GM23338 (cell line): ENCODE data around the gene CD8A. TPM values are rescaled to one million over a fixed set of nuclear protein-coding genes. Genes with fewer than 3 reads are reported as not detected.

Experiments used
- ATAC-seq: fragments of 200-7000 bp; cut with Tn5 transposase; 3 replicates; pipeline ENCODE4 v1.9.1; 2020
- DNase-seq: peaks from one replicate; pipeline ENCODE4 v3.0.0-alpha.2; 2015; ENCODE audit warnings: low spot score
- H2AFZ ChIP-seq: fragments of 200-600 bp; sonication (generic); 2 replicates; pipeline ENCODE4 v1.8.0; 2016; ENCODE audit warnings: antibody characterized with exemption, mild to moderate bottlenecking, moderate library complexity
- H3F3A ChIP-seq: fragments of 200-600 bp; sonication (generic); replicated peaks from 2 replicates; pipeline ENCODE4 v1.8.0; 2017; ENCODE audit warnings: antibody characterized with exemption, mixed run types, low read depth
- H3K27ac ChIP-seq: fragments of 200-600 bp; sonication (generic); 2 replicates; pipeline ENCODE4 v1.6.1; 2016; ENCODE audit warnings: low read depth
- H3K27me3 ChIP-seq: fragments of 200-600 bp; sonication (generic); 2 replicates; pipeline ENCODE4 v1.8.0; 2016; ENCODE audit warnings: mild to moderate bottlenecking, mixed run types, moderate library complexity; ENCODE audit not compliant: insufficient read depth
- H3K36me3 ChIP-seq: fragments of 200-600 bp; sonication (generic); 2 replicates; pipeline ENCODE4 v1.8.0; 2016; ENCODE audit warnings: mild to moderate bottlenecking; ENCODE audit not compliant: insufficient read depth
- H3K4me1 ChIP-seq: fragments of 200-600 bp; sonication (generic); 2 replicates; pipeline ENCODE4 v1.8.0; 2016; ENCODE audit warnings: mild to moderate bottlenecking, moderate library complexity; ENCODE audit not compliant: insufficient read depth
- H3K4me2 ChIP-seq: fragments of 200-600 bp; sonication (generic); 2 replicates; pipeline ENCODE4 v1.7.1; 2017; ENCODE audit warnings: mixed run types
- H3K4me3 ChIP-seq: fragments of 200-600 bp; sonication (generic); 2 replicates; pipeline ENCODE4 v1.6.1; 2016; ENCODE audit warnings: mixed run types
- H3K79me2 ChIP-seq: fragments of 200-600 bp; sonication (generic); replicated peaks from 2 replicates; pipeline ENCODE4 v1.8.0; 2017; ENCODE audit warnings: mild to moderate bottlenecking; ENCODE audit not compliant: insufficient read depth
- H3K9me2 ChIP-seq: fragments of 200-600 bp; sonication (generic); 2 replicates; pipeline ENCODE4 v1.8.0; 2017; ENCODE audit not compliant: insufficient read depth
- H4K20me1 ChIP-seq: fragments of 200-600 bp; sonication (generic); replicated peaks from 2 replicates; pipeline ENCODE4 v1.8.0; 2017; ENCODE audit warnings: mild to moderate bottlenecking; ENCODE audit not compliant: insufficient read depth
- H3K27ac Mint-ChIP-seq: 2 replicates; pipeline ENCODE4 v1.8.0; 2020; ENCODE audit warnings: inconsistent platforms, mild to moderate bottlenecking, moderate library complexity, mixed read lengths
- H3K27me3 Mint-ChIP-seq: 3 replicates; pipeline ENCODE4 v1.8.0; 2022; ENCODE audit warnings: low read depth, mild to moderate bottlenecking, moderate library complexity, mixed read lengths, inconsistent platforms; ENCODE audit not compliant: insufficient read depth, poor library complexity
- H3K36me3 Mint-ChIP-seq: 3 replicates; pipeline ENCODE4 v1.8.0; 2021; ENCODE audit warnings: low read depth, mild to moderate bottlenecking, inconsistent platforms, moderate library complexity, mixed read lengths
- H3K4me1 Mint-ChIP-seq: 3 replicates; pipeline ENCODE4 v1.8.0; 2020; ENCODE audit warnings: mild to moderate bottlenecking, inconsistent platforms, mixed read lengths
- H3K4me3 Mint-ChIP-seq: 3 replicates; pipeline ENCODE4 v1.8.0; 2021; ENCODE audit warnings: moderate library complexity, mild to moderate bottlenecking, inconsistent platforms, mixed read lengths
- H3K9me3 Mint-ChIP-seq: 3 replicates; pipeline ENCODE4 v1.8.0; 2020; ENCODE audit warnings: moderate library complexity, mild to moderate bottlenecking, inconsistent platforms, mixed read lengths
- CREB1 ChIP-seq: fragments of 250-450 bp; sonication (Bioruptor Pico); IDR thresholded peaks from 2 replicates; pipeline ENCODE4 v1.5.0; 2020; ENCODE audit warnings: low read depth, mild to moderate bottlenecking, moderate library complexity
- CTCF ChIP-seq, 2 experiments: fragments of 200-600 bp in 1 of 2; sonication (generic) in 1 of 2; conservative IDR thresholded peaks; 2 replicates each; pipeline versions ENCODE4 v1.5.1 to v1.6.1; 2016 to 2017; ENCODE audit warnings: antibody characterized with exemption in 2 of 2, low read depth in 2 of 2, mild to moderate bottlenecking in 2 of 2, moderate library complexity in 1 of 2
- ETS1 ChIP-seq: IDR thresholded peaks from 2 replicates; pipeline ENCODE4 v1.6.1; 2016; ENCODE audit warnings: antibody characterized with exemption
- EZH2 ChIP-seq: fragments of 200-600 bp; sonication (generic); IDR thresholded peaks from one replicate; pipeline ENCODE4 v1.8.0; 2017; ENCODE audit warnings: antibody characterized with exemption, mild to moderate bottlenecking, low read depth; ENCODE audit not compliant: unreplicated experiment
- EZH2phosphoT487 ChIP-seq: fragments of 200-600 bp; sonication (generic); IDR thresholded peaks from one replicate; pipeline ENCODE4 v1.8.1; 2018; ENCODE audit warnings: antibody characterized with exemption; ENCODE audit not compliant: unreplicated experiment
- JUNB ChIP-seq: IDR thresholded peaks from one replicate; pipeline ENCODE4 v1.6.1; 2016; ENCODE audit warnings: antibody characterized with exemption; ENCODE audit not compliant: unreplicated experiment
- NANOG ChIP-seq: IDR thresholded peaks from 2 replicates; pipeline ENCODE4 v1.6.1; 2016; ENCODE audit warnings: antibody characterized with exemption, borderline replicate concordance
- POLR2AphosphoS5 ChIP-seq: IDR thresholded peaks from 2 replicates; pipeline ENCODE4 v1.6.1; 2016; ENCODE audit warnings: antibody characterized with exemption, low read depth
- STAT1 ChIP-seq: IDR thresholded peaks from one replicate; pipeline ENCODE4 v1.6.1; 2016; ENCODE audit warnings: antibody characterized with exemption; ENCODE audit not compliant: unreplicated experiment
- ZNF114 ChIP-seq: fragments of 250-450 bp; sonication (Bioruptor Pico); IDR thresholded peaks from 2 replicates; pipeline ENCODE4 v1.5.0; 2020; ENCODE audit warnings: mild to moderate bottlenecking, moderate library complexity
- ZNF331 ChIP-seq: fragments of 250-450 bp; sonication (Bioruptor Pico); IDR thresholded peaks from 2 replicates; pipeline ENCODE4 v1.5.0; 2020; ENCODE audit warnings: low read depth, mild to moderate bottlenecking, moderate library complexity
- polyA plus RNA-seq: library from polyadenylated mRNA; unstranded; fragments of >200 nt; fragmentation: Nextera tagmentation; extraction: Ambion mirVana; gene quantifications from 2 replicates; pipeline ENCODE4 v1.2.1, GENCODE V29; 2016
- total RNA-seq: library from RNA; depleted of rRNA; stranded (reverse); fragments of >200 nt; shearing (Covaris generic); gene quantifications from 2 replicates; pipeline ENCODE4 v1.2.3, GENCODE V29; 2014
- TF ChIP-seq, protein P1 (sequence below): IDR thresholded peaks from one replicate; pipeline ENCODE4 v1.6.1; 2018; ENCODE audit warnings: antibody characterized with exemption; ENCODE audit not compliant: unreplicated experiment
- TF ChIP-seq, protein P2 (sequence below): fragments of 250-450 bp; sonication (Bioruptor Pico); IDR thresholded peaks from 2 replicates; pipeline ENCODE4 v1.5.0; 2020; ENCODE audit warnings: mild to moderate bottlenecking, moderate library complexity

The CD8A gene
- total and polyA plus RNA-seq, 2 experiments from 2014 or later: 0.19 to 0.24 TPM

GRCh38 chr2:86779971-86780370 lies 10.7 kb downstream of the CD8A start:
- no peak for DNase-seq
- H3K79me2 ChIP-seq: no peaks in the 10 kb centered on the region
- H3K27ac Mint-ChIP-seq: no peak overlapping the region
- no peak for TF ChIP-seq STAT1
- TF ChIP-seq CREB1 (CRISPR knock-in tag): no peak
- no peak for TF ChIP-seq POLR2AphosphoS5
- no peak for TF ChIP-seq ZNF331
- TF ChIP-seq EZH2phosphoT487: no peak
- TF ChIP-seq, protein P1, sequence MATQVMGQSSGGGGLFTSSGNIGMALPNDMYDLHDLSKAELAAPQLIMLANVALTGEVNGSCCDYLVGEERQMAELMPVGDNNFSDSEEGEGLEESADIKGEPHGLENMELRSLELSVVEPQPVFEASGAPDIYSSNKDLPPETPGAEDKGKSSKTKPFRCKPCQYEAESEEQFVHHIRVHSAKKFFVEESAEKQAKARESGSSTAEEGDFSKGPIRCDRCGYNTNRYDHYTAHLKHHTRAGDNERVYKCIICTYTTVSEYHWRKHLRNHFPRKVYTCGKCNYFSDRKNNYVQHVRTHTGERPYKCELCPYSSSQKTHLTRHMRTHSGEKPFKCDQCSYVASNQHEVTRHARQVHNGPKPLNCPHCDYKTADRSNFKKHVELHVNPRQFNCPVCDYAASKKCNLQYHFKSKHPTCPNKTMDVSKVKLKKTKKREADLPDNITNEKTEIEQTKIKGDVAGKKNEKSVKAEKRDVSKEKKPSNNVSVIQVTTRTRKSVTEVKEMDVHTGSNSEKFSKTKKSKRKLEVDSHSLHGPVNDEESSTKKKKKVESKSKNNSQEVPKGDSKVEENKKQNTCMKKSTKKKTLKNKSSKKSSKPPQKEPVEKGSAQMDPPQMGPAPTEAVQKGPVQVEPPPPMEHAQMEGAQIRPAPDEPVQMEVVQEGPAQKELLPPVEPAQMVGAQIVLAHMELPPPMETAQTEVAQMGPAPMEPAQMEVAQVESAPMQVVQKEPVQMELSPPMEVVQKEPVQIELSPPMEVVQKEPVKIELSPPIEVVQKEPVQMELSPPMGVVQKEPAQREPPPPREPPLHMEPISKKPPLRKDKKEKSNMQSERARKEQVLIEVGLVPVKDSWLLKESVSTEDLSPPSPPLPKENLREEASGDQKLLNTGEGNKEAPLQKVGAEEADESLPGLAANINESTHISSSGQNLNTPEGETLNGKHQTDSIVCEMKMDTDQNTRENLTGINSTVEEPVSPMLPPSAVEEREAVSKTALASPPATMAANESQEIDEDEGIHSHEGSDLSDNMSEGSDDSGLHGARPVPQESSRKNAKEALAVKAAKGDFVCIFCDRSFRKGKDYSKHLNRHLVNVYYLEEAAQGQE: no peak
- TF ChIP-seq, protein P2, sequence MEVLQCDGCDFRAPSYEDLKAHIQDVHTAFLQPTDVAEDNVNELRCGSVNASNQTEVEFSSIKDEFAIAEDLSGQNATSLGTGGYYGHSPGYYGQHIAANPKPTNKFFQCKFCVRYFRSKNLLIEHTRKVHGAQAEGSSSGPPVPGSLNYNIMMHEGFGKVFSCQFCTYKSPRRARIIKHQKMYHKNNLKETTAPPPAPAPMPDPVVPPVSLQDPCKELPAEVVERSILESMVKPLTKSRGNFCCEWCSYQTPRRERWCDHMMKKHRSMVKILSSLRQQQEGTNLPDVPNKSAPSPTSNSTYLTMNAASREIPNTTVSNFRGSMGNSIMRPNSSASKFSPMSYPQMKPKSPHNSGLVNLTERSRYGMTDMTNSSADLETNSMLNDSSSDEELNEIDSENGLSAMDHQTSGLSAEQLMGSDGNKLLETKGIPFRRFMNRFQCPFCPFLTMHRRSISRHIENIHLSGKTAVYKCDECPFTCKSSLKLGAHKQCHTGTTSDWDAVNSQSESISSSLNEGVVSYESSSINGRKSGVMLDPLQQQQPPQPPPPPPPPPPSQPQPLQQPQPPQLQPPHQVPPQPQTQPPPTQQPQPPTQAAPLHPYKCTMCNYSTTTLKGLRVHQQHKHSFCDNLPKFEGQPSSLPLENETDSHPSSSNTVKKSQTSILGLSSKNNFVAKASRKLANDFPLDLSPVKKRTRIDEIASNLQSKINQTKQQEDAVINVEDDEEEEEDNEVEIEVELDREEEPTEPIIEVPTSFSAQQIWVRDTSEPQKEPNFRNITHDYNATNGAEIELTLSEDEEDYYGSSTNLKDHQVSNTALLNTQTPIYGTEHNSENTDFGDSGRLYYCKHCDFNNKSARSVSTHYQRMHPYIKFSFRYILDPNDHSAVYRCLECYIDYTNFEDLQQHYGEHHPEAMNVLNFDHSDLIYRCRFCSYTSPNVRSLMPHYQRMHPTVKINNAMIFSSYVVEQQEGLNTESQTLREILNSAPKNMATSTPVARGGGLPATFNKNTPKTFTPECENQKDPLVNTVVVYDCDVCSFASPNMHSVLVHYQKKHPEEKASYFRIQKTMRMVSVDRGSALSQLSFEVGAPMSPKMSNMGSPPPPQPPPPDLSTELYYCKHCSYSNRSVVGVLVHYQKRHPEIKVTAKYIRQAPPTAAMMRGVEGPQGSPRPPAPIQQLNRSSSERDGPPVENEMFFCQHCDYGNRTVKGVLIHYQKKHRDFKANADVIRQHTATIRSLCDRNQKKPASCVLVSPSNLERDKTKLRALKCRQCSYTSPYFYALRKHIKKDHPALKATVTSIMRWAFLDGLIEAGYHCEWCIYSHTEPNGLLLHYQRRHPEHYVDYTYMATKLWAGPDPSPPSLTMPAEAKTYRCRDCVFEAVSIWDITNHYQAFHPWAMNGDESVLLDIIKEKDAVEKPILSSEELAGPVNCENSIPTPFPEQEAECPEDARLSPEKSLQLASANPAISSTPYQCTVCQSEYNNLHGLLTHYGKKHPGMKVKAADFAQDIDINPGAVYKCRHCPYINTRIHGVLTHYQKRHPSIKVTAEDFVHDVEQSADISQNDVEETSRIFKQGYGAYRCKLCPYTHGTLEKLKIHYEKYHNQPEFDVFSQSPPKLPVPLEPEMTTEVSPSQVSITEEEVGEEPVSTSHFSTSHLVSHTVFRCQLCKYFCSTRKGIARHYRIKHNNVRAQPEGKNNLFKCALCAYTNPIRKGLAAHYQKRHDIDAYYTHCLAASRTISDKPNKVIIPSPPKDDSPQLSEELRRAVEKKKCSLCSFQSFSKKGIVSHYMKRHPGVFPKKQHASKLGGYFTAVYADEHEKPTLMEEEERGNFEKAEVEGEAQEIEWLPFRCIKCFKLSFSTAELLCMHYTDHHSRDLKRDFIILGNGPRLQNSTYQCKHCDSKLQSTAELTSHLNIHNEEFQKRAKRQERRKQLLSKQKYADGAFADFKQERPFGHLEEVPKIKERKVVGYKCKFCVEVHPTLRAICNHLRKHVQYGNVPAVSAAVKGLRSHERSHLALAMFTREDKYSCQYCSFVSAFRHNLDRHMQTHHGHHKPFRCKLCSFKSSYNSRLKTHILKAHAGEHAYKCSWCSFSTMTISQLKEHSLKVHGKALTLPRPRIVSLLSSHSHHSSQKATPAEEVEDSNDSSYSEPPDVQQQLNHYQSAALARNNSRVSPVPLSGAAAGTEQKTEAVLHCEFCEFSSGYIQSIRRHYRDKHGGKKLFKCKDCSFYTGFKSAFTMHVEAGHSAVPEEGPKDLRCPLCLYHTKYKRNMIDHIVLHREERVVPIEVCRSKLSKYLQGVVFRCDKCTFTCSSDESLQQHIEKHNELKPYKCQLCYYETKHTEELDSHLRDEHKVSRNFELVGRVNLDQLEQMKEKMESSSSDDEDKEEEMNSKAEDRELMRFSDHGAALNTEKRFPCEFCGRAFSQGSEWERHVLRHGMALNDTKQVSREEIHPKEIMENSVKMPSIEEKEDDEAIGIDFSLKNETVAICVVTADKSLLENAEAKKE (CRISPR knock-in tag): no peak
- TF ChIP-seq ZNF114: no peak
- TF ChIP-seq CTCF (conservative IDR thresholded peaks at IDR 0.05; ENCODE audit: low read depth in 2 of 2): no peak
- no peak for TF ChIP-seq EZH2
- no peak for TF ChIP-seq ETS1
- no peak for TF ChIP-seq JUNB
- TF ChIP-seq NANOG: no peak
- no peaks in the 10 kb centered on the region for H4K20me1 ChIP-seq
- ATAC-seq: no peak
- no peaks in the 10 kb centered on the region for H3K27me3 ChIP-seq
- H3K27me3 Mint-ChIP-seq: no peaks in the 10 kb centered on the region
- no peak overlapping the region for H3K4me2 ChIP-seq
- H3K4me1 Mint-ChIP-seq: no peaks in the 10 kb centered on the region
- H2AFZ ChIP-seq: no peak overlapping the region
- H3K36me3 ChIP-seq: no peaks in the 10 kb centered on the region
- H3K27ac ChIP-seq: no peak overlapping the region
- H3K9me3 Mint-ChIP-seq: no peaks in the 10 kb centered on the region
- H3K4me3 Mint-ChIP-seq: no peak overlapping the region
- H3K9me2 ChIP-seq: no peaks in the 10 kb centered on the region
- H3K4me1 ChIP-seq: no peaks in the 10 kb centered on the region
- H3K4me3 ChIP-seq: no peak overlapping the region
- H3K36me3 Mint-ChIP-seq: no peaks in the 10 kb centered on the region; the same call in 2 of the 3 replicates
- no peaks in the 10 kb centered on the region for H3F3A ChIP-seq
